MM.1S (cell line): ENCODE data around the gene XRCC3.

ENCODE experiments used
- DNase-seq: peaks from one replicate; pipeline ENCODE4 v3.0.0-alpha.2; 2015
- H2AFZ ChIP-seq: fragments of 300-600 bp; sonication (generic); 2 replicates; pipeline ENCODE4 v1.6.0; 2016; ENCODE audit warnings: antibody characterized with exemption, low read length
- H3F3A ChIP-seq: fragments of 300-600 bp; sonication (generic); 2 replicates; pipeline ENCODE4 v1.6.1; 2016; ENCODE audit warnings: mild to moderate bottlenecking, antibody characterized with exemption, low read length, moderate library complexity, mixed read lengths; ENCODE audit not compliant: insufficient read depth
- H3K27ac ChIP-seq: fragments of 300-600 bp; sonication (generic); 2 replicates; pipeline ENCODE4 v1.5.1; 2016; ENCODE audit warnings: mild to moderate bottlenecking, low read length
- H3K27me3 ChIP-seq: fragments of 300-600 bp; sonication (generic); replicated peaks from 2 replicates; pipeline ENCODE4 v1.6.0; 2016; ENCODE audit warnings: low read length; ENCODE audit not compliant: insufficient read depth
- H3K36me3 ChIP-seq: fragments of 300-600 bp; sonication (generic); replicated peaks from 2 replicates; pipeline ENCODE4 v1.6.1; 2016; ENCODE audit warnings: mild to moderate bottlenecking, low read length, mixed read lengths; ENCODE audit not compliant: insufficient read depth
- H3K4me1 ChIP-seq: fragments of 300-600 bp; sonication (generic); 2 replicates; pipeline ENCODE4 v1.6.1; 2016; ENCODE audit warnings: low read length, mixed read lengths
- H3K4me2 ChIP-seq: fragments of 300-600 bp; sonication (generic); 2 replicates; pipeline ENCODE4 v1.6.0; 2016; ENCODE audit warnings: low read depth, low read length
- H3K4me3 ChIP-seq: fragments of 300-600 bp; sonication (generic); 2 replicates; pipeline ENCODE4 v1.5.1; 2016; ENCODE audit warnings: low read length, mixed read lengths
- H3K79me2 ChIP-seq: fragments of 300-600 bp; sonication (generic); 2 replicates; pipeline ENCODE4 v1.6.1; 2016; ENCODE audit warnings: mixed run types, low read length, mixed read lengths
- H3K9ac ChIP-seq: fragments of 300-600 bp; sonication (generic); 2 replicates; pipeline ENCODE4 v1.6.1; 2016; ENCODE audit warnings: low read length, mixed read lengths
- H3K9me2 ChIP-seq: fragments of 300-600 bp; sonication (generic); replicated peaks from 2 replicates; pipeline ENCODE4 v1.6.1; 2016; ENCODE audit warnings: mild to moderate bottlenecking, low read length, mixed read lengths; ENCODE audit not compliant: insufficient read depth
- H3K9me3 ChIP-seq: fragments of 300-600 bp; sonication (generic); replicated peaks from 2 replicates; pipeline ENCODE4 v1.6.1; 2016; ENCODE audit warnings: mild to moderate bottlenecking, low read length, mixed read lengths; ENCODE audit not compliant: insufficient read depth
- H4K20me1 ChIP-seq: fragments of 300-600 bp; sonication (generic); 2 replicates; pipeline ENCODE4 v1.6.1; 2016; ENCODE audit warnings: mild to moderate bottlenecking, low read length, moderate library complexity, mixed read lengths; ENCODE audit not compliant: insufficient read depth
- EZH2 ChIP-seq: fragments of 300-600 bp; sonication (generic); optimal IDR thresholded peaks from 2 replicates; pipeline ENCODE3; 2017; ENCODE audit warnings: low read depth, mild to moderate bottlenecking, antibody characterized with exemption, low read length, mixed read lengths
- EZH2phosphoT487 ChIP-seq: fragments of 300-600 bp; sonication (generic); IDR thresholded peaks from 2 replicates; pipeline ENCODE4 v1.6.1; 2018; ENCODE audit warnings: antibody characterized with exemption, low read length
- TF ChIP-seq, protein P1 (sequence below): fragments of 300-600 bp; sonication (generic); IDR thresholded peaks from 2 replicates; pipeline ENCODE4 v1.5.1; 2016; ENCODE audit warnings: antibody characterized with exemption, low read length, mixed read lengths

Gene XRCC3

DNA sequence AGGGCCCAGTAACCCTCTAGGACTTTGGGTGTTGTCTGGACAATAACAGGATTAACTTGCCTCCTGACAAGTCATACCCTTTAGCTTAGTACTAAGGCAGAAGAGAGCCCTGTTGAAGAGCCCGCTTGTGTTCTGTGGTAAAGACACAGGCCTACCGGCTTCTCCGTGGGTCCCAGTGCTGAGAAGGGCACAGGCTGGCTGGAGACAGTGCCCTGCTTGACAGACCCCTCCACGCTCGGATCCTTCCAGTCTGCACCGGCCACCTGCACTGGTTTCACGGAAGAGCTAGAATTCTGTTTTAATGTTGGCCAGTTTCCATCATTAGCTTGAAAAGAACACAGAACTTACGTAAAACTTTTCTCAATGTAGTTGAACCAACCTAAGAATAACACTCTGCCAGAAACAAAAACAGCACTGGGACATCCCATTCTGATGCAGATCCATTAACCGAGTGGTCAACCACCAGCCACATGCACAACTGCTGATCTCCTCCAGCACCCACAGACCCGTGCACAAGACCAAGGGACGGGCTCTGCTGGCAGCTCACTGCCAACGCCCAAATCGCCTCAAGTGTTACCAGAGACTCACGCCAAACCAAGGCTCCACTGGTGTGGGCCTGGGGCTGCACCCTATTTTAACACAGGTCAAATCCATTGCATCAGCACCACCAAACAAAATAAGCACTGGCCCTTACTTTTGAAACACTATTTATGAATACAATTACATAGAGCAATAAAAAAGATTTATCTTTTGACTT lies 27.4 kb upstream of the XRCC3 start:
- no peak for DNase-seq
- H3F3A ChIP-seq, result no peaks in the 10 kb centered on the region
- no peak overlapping the region for H3K9ac ChIP-seq
- H3K9me3 ChIP-seq, result no peaks in the 10 kb centered on the region
- H3K27me3 ChIP-seq, result no peaks in the 10 kb centered on the region
- no peak overlapping the region for H3K27ac ChIP-seq
- H3K36me3 ChIP-seq, result no peaks in the 10 kb centered on the region
- H3K4me1 ChIP-seq, result no peaks in the 10 kb centered on the region
- no peaks in the 10 kb centered on the region for H3K9me2 ChIP-seq
- no peak overlapping the region for H3K4me2 ChIP-seq
- no peak overlapping the region for H3K4me3 ChIP-seq
- no peaks in the 10 kb centered on the region for H4K20me1 ChIP-seq
- H2AFZ ChIP-seq, result no peak overlapping the region
- no peaks in the 10 kb centered on the region for H3K79me2 ChIP-seq
- TF ChIP-seq, protein P1, sequence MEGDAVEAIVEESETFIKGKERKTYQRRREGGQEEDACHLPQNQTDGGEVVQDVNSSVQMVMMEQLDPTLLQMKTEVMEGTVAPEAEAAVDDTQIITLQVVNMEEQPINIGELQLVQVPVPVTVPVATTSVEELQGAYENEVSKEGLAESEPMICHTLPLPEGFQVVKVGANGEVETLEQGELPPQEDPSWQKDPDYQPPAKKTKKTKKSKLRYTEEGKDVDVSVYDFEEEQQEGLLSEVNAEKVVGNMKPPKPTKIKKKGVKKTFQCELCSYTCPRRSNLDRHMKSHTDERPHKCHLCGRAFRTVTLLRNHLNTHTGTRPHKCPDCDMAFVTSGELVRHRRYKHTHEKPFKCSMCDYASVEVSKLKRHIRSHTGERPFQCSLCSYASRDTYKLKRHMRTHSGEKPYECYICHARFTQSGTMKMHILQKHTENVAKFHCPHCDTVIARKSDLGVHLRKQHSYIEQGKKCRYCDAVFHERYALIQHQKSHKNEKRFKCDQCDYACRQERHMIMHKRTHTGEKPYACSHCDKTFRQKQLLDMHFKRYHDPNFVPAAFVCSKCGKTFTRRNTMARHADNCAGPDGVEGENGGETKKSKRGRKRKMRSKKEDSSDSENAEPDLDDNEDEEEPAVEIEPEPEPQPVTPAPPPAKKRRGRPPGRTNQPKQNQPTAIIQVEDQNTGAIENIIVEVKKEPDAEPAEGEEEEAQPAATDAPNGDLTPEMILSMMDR, result no peak
- TF ChIP-seq EZH2phosphoT487, result no peak
- TF ChIP-seq EZH2, result no peak

DNA sequence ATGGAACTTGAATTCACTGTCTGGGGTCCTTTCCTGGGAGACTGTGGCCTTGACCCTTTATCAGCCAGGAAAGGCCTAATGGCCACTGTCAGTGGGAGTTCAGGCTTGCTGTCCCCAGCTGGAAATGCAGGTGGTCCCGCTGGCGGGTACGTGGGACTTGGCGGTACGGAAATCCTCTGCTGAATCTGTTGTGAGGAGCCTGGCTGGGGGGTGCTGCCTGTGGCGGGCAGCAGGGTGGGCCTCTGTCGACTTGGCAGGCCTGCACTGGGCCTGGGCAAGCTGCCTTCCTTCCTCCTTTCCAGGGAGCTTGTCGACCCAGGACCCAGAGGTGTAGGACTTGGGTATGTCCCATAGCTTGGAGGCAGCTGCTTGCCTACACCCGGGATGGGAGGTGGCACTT lies 26.6 kb upstream of the XRCC3 start:
- no peaks in the 10 kb centered on the region for H3F3A ChIP-seq
- H4K20me1 ChIP-seq, result no peaks in the 10 kb centered on the region
- H3K9me2 ChIP-seq, result no peaks in the 10 kb centered on the region
- H3K27me3 ChIP-seq, result no peaks in the 10 kb centered on the region
- H3K4me1 ChIP-seq, result no peaks in the 10 kb centered on the region
- no peak overlapping the region for H3K9ac ChIP-seq
- no peak overlapping the region for H3K27ac ChIP-seq
- no peak overlapping the region for H2AFZ ChIP-seq
- no peak for DNase-seq
- H3K4me2 ChIP-seq, result no peak overlapping the region
- H3K36me3 ChIP-seq, result no peaks in the 10 kb centered on the region
- no peak for TF ChIP-seq EZH2phosphoT487
- TF ChIP-seq, protein P1, result no peak
- TF ChIP-seq EZH2, result no peak
- no peaks in the 10 kb centered on the region for H3K79me2 ChIP-seq
- no peak overlapping the region for H3K4me3 ChIP-seq
- H3K9me3 ChIP-seq, result no peaks in the 10 kb centered on the region

DNA sequence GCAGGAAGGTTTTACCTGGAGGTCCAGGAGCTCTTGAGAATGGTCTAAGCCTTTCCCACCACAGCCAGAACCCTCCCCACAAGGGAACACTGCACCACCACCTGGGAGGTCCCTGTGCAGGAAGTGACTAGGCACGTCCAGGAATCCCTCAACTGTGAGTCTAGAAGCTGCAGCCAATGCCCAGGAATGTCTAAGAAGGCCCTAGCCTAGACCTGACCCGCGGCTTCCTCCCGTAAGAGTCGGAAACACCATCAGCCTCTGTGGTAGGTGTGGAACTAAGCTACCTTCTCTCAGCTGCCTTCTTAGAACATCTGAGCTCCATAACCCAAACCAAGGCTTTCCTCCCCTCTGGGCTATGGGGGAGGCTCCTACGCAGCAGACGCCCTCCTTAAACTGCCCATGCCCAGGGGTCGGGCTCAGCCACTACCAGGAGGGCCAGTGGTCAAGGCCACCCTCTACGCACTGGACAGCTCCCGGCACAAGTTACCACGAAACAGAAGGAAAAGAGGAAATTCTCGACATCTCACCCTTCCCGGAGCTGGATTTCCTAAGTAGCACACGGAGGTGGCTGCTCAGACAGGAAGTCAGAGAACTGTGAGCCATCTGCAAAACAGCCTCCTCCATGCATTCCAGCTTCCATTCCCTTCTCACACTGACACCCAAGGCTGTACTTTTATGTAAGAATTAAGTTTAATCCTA lies 25.9 kb upstream of the XRCC3 start:
- no peak overlapping the region for H3K4me3 ChIP-seq
- no peaks in the 10 kb centered on the region for H3K9me2 ChIP-seq
- TF ChIP-seq, protein P1, result no peak
- no peak for TF ChIP-seq EZH2
- no peaks in the 10 kb centered on the region for H4K20me1 ChIP-seq
- H3K4me2 ChIP-seq, result no peak overlapping the region
- no peak overlapping the region for H3K27ac ChIP-seq
- DNase-seq, result no peak
- H3K4me1 ChIP-seq, result no peaks in the 10 kb centered on the region
- H3F3A ChIP-seq, result no peaks in the 10 kb centered on the region
- H3K9me3 ChIP-seq, result no peaks in the 10 kb centered on the region
- no peaks in the 10 kb centered on the region for H3K36me3 ChIP-seq
- no peak overlapping the region for H2AFZ ChIP-seq
- no peak overlapping the region for H3K9ac ChIP-seq
- H3K27me3 ChIP-seq, result no peaks in the 10 kb centered on the region
- no peaks in the 10 kb centered on the region for H3K79me2 ChIP-seq
